ENCODE results near the gene FNDC4. TPM values are rescaled to one million over a fixed set of nuclear protein-coding genes. Genes with fewer than 3 reads are reported as not detected.

The FNDC4 gene
- total and polyA plus RNA-seq, 2 of the 8 experiments (the other 6 are each of a cell fraction or from before 2014, with no cell fraction given) = 14.1 to 14.7 TPM

GRCh38 chr2:27451095-27451494, 43.9 kb downstream of the FNDC4 start:
- H2BK5ac ChIP-seq (ENCODE audit: low read depth, low read length) = no peak overlapping the region
- POLR2A ChIA-PET (ENCODE audit: partially characterized antibody) = no interaction called here
- no peak overlapping the region for H3K27ac ChIP-seq (ENCODE audit: low read depth, low read length)
- H3K4me2 ChIP-seq (ENCODE audit: insufficient read depth in 1 of 2, low read depth in 2 of 2, low read length in 2 of 2) = no peak overlapping the region
- no peak overlapping the region for H4K91ac ChIP-seq (replicated peaks; ENCODE audit: insufficient read length, low read length)
- H3K36me3 ChIP-seq (ENCODE audit: control insufficient read depth in 2 of 4, insufficient read depth in 4 of 4, low read length in 3 of 4) = peaks cover 0 to 10% (median 4%) of the 10 kb centered on the region in 4 experiments; a peak in 3 of 8 replicates
- no peaks in the 10 kb centered on the region for H3K9me3 ChIP-seq (ENCODE audit: insufficient read depth in 2 of 2, low read depth in 1 of 2, low read length in 1 of 2)
- H4K20me1 ChIP-seq (replicated peaks in 1 of 2; ENCODE audit: control insufficient read depth in 1 of 2, insufficient read depth in 2 of 2, low read length in 2 of 2) = peaks cover 0 to 2% of the 10 kb centered on the region in 2 experiments
- H2BK15ac ChIP-seq (ENCODE audit: low read length) = no peak overlapping the region
- H3K4me1 ChIP-seq (replicated peaks in 1 of 4; ENCODE audit: control insufficient read depth in 3 of 4, insufficient read depth in 4 of 4, low read length in 3 of 4) = no peaks in the 10 kb centered on the region
- H3K9ac ChIP-seq (replicated peaks in 1 of 4; ENCODE audit: extremely low read depth in 1 of 4, low read depth in 3 of 4, low read length in 3 of 4) = no peak overlapping the region
- H3K23me2 ChIP-seq (ENCODE audit: low read depth, low read length) = no peaks in the 10 kb centered on the region
- H3K4ac ChIP-seq (replicated peaks; ENCODE audit: insufficient read length, low read depth, low read length) = no peak overlapping the region
- CTCF ChIA-PET (ENCODE audit: partially characterized antibody) = no interaction called here
- H3K14ac ChIP-seq (ENCODE audit: insufficient read length) = no peak overlapping the region
- DNase-seq (ENCODE audit: low read depth in 1 of 2, low spot score in 2 of 2) = no peak
- H2BK120ac ChIP-seq (replicated peaks; ENCODE audit: low read depth, low read length) = no peak overlapping the region
- H3K4me3 ChIP-seq (ENCODE audit: extremely low read depth in 1 of 4, insufficient read depth in 2 of 4, low read depth in 3 of 4, low read length in 4 of 4) = no peak overlapping the region
- H3K18ac ChIP-seq (ENCODE audit: extremely low read depth, low read length) = no peak overlapping the region
- no peaks in the 10 kb centered on the region for H3K27me3 ChIP-seq (replicated peaks in 1 of 4; ENCODE audit: control insufficient read depth in 3 of 4, extremely low read depth in 1 of 4, insufficient read depth in 3 of 4, low read length in 3 of 4)
- H2AFZ ChIP-seq (ENCODE audit: low read length) = no peak overlapping the region
- no peak for FAIRE-seq
- H2BK12ac ChIP-seq (ENCODE audit: low read depth, low read length) = no peak overlapping the region
- H3K79me2 ChIP-seq (ENCODE audit: control insufficient read depth in 1 of 2, insufficient read depth in 2 of 2, low read length in 2 of 2) = no peaks in the 10 kb centered on the region
- H4K8ac ChIP-seq (ENCODE audit: extremely low read depth, insufficient read depth, low read length) = no peak overlapping the region
- H2AK5ac ChIP-seq (ENCODE audit: low read depth, low read length) = no peak overlapping the region
- H4K5ac ChIP-seq (ENCODE audit: insufficient read length, low read depth, low read length) = no peak overlapping the region
- H3K56ac ChIP-seq (replicated peaks; ENCODE audit: insufficient read length, low read depth, low read length) = no peak overlapping the region
- H3K23ac ChIP-seq (ENCODE audit: insufficient read length) = no peak overlapping the region
- 94% methylated on average over 1 of the region's 1 CpG; no CpG with 5 or more reads in 1 of the 2 experiments for WGBS, 2 experiments (ENCODE audit: extremely low coverage in 1 of 2, insufficient coverage in 1 of 2, insufficient read length in 1 of 2, insufficient replicate concordance in 2 of 2, low coverage in 1 of 2, low lambda C conversion rate in 2 of 2, missing lambda C conversion rate in 1 of 2)
- H2BK20ac ChIP-seq (ENCODE audit: low read length) = no peak overlapping the region
- no peaks in the 10 kb centered on the region for H3K79me1 ChIP-seq (ENCODE audit: low read depth, low read length)
- TF ChIP-seq CREB1 (IDR thresholded peaks at IDR 0.05) (no peak), KDM5A (IDR thresholded peaks at IDR 0.05; ENCODE audit: low read length) (no peak)
